AG09319 (cell line): ENCODE measurements around the gene MGAM2.

Source experiments
- DNase-seq: peaks from one replicate; pipeline ENCODE4 v3.0.0-alpha.2; 2010; ENCODE audit warnings: low read depth; ENCODE audit errors: extremely low read depth
- TF ChIP-seq, protein P1 (sequence below): IDR thresholded peaks from 2 replicates; pipeline ENCODE4 v1.5.1; 2011; ENCODE audit warnings: low read depth, mild to moderate bottlenecking, inconsistent platforms, low read length, moderate library complexity

The MGAM2 gene

GRCh38 chr7:142176901-142177300, 65.4 kb downstream of the MGAM2 start:
- DNase-seq, result no peak
- TF ChIP-seq, protein P1, sequence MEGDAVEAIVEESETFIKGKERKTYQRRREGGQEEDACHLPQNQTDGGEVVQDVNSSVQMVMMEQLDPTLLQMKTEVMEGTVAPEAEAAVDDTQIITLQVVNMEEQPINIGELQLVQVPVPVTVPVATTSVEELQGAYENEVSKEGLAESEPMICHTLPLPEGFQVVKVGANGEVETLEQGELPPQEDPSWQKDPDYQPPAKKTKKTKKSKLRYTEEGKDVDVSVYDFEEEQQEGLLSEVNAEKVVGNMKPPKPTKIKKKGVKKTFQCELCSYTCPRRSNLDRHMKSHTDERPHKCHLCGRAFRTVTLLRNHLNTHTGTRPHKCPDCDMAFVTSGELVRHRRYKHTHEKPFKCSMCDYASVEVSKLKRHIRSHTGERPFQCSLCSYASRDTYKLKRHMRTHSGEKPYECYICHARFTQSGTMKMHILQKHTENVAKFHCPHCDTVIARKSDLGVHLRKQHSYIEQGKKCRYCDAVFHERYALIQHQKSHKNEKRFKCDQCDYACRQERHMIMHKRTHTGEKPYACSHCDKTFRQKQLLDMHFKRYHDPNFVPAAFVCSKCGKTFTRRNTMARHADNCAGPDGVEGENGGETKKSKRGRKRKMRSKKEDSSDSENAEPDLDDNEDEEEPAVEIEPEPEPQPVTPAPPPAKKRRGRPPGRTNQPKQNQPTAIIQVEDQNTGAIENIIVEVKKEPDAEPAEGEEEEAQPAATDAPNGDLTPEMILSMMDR, result no peak

DNA sequence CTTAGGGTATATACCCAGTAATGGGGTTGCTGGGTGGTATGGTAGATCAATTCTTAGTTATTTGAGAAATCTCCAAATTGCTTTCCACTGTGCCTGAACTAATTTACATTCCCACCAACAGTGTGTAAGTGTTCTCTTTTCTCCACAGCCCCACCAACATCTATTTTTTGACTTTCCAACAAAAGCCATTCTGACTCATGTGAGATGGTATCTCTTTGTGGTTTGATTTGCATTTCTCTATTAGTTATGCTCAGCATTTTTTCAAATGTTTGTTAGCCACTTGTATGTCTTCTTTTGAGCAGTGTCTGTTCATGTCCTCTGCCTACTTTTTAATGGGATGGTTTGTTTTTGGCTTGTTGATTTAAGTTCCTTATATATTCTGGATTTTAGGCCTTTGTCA, 66.4 kb downstream of the MGAM2 start:
- TF ChIP-seq, protein P1, result no peak
- no peak for DNase-seq

- TF ChIP-seq, protein P1, result no peak
These were observed 68.9 kb downstream of the MGAM2 start for GRCh38 chr7:142180426-142180825.

DNA sequence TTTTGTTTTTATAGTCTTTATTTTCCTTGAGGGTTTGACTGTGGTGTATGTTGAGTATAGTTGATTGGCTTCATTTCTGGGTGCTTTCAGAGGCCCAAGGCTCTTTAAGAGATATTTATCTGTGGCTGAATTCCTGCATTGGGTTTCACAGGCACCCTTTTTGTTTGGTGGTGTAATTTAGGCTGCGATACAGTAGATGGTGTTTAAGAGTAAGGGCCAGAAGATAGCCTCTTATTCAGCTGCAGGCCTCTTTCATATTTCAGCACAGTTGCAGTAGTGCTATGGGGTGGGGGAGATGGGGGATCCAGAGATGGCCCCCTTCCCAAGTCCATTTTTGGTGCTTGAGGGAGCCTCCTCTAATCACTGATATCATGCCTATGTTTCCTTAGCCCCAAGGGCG, 69.7 kb downstream of the MGAM2 start:
- no peak for DNase-seq
- TF ChIP-seq, protein P1, result no peak

More at GRCh38 chr7:142180426-142180825, 68.9 kb downstream of the MGAM2 start:
- DNase-seq, result no peak

- TF ChIP-seq, protein P1, result no peak
These were observed 70.4 kb downstream of the MGAM2 start for GRCh38 chr7:142181966-142182365.

DNA sequence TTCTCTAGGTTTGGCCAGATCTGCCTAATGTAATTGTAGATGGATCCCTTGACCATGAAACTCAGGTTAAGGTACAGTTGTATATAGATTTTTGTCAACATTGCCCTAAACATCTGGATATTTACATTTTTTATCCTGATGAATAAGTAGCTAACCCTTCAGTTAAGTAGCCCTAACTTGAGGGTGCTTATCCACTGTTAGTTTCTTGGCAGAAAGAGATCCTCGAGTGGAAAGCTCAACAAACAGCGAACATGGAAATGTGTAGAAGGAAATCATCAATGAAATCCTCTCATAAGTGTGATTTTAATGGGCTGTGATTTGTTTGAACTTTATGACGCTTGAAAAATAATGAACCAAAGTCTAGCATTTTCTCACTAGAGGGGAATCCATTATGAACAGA, 73.6 kb downstream of the MGAM2 start:
- no peak for DNase-seq
- TF ChIP-seq, protein P1, result no peak

More at GRCh38 chr7:142181966-142182365, 70.4 kb downstream of the MGAM2 start:
- no peak for DNase-seq

GRCh38 chr7:142185801-142186200, 74.3 kb downstream of the MGAM2 start:
- TF ChIP-seq, protein P1, result no peak
- DNase-seq, result no peak
